PC-9 (cell line): ENCODE data around the gene ACSM2B. TPM values are rescaled to one million over a fixed set of nuclear protein-coding genes. Genes with fewer than 3 reads are reported as not detected.
"Not testable (repeated sequence)": the region's sequence is repeated elsewhere in the genome, so short reads cannot be mapped to it uniquely, and the experiment has no call there.

ENCODE experiments used
- Bru-seq: library from RNA; stranded (reverse); fragments of 400-500 nt; gene quantifications from one replicate; lab custom pipeline; 2021; lab: Mats Ljungman, UMichigan
- BruChase-seq, 2 experiments: library from RNA; stranded (reverse); fragments of 400-500 nt; gene quantifications; one replicate each; lab custom pipeline; 2021; lab: Mats Ljungman, UMichigan
- BruUV-seq: library from RNA; stranded (reverse); fragments of 400-500 nt; replicated peaks from 2 replicates; lab custom pipeline; 2021; lab: Mats Ljungman, UMichigan
- CTCF ChIA-PET: fragments of 300-600 bp; sonication (Branson Sonifier 250); formaldehyde crosslinking; loops from one replicate; lab custom pipeline; 2022; ENCODE audit warnings: antibody characterized with exemption; lab: Charles Lee
- POLR2A ChIA-PET: fragments of 300-600 bp; sonication (Branson Sonifier 250); formaldehyde crosslinking; loops from one replicate; lab custom pipeline; 2022; ENCODE audit warnings: antibody characterized with exemption; ENCODE audit not compliant: unreplicated experiment; lab: Charles Lee
- DNase-seq, 2 experiments: peaks; one replicate each; pipeline versions ENCODE4 v3.0.0 to v3.0.0-alpha.2; 2015 to 2022; ENCODE audit warnings: mixed read lengths in 1 of 2
- H2AFZ ChIP-seq: fragments of 200-600 bp; sonication (generic); 2 replicates; pipeline ENCODE4 v1.8.1; 2017; ENCODE audit warnings: antibody characterized with exemption
- H3F3A ChIP-seq: fragments of 200-600 bp; sonication (generic); 2 replicates; pipeline ENCODE4 v1.8.1; 2017; ENCODE audit warnings: antibody characterized with exemption, mild to moderate bottlenecking, low read depth; ENCODE audit not compliant: insufficient read depth
- H3K27ac ChIP-seq: fragments of 200-600 bp; sonication (generic); 2 replicates; pipeline ENCODE4 v1.6.1; 2016; ENCODE audit warnings: mixed run types
- H3K27me3 ChIP-seq: fragments of 200-600 bp; sonication (generic); 2 replicates; pipeline ENCODE4 v1.6.1; 2016; ENCODE audit warnings: low read depth, mixed run types; ENCODE audit not compliant: insufficient read depth
- H3K36me3 ChIP-seq: fragments of 200-600 bp; sonication (generic); 2 replicates; pipeline ENCODE4 v1.6.1; 2016; ENCODE audit warnings: low read depth, mixed run types
- H3K4me1 ChIP-seq: fragments of 200-600 bp; sonication (generic); replicated peaks from 2 replicates; pipeline ENCODE4 v1.6.1; 2016; ENCODE audit warnings: mixed run types; ENCODE audit not compliant: insufficient read depth
- H3K4me2 ChIP-seq: fragments of 200-600 bp; sonication (generic); 2 replicates; pipeline ENCODE4 v1.6.1; 2017; ENCODE audit warnings: mixed run types
- H3K4me3 ChIP-seq: fragments of 200-600 bp; sonication (generic); 2 replicates; pipeline ENCODE4 v1.6.1; 2016; ENCODE audit warnings: mixed run types
- H3K79me2 ChIP-seq: fragments of 200-600 bp; sonication (generic); 2 replicates; pipeline ENCODE4 v1.6.1; 2017; ENCODE audit warnings: low read depth, mixed run types
- H3K9me2 ChIP-seq: fragments of 200-600 bp; sonication (generic); 2 replicates; pipeline ENCODE4 v1.8.1; 2017; ENCODE audit warnings: mild to moderate bottlenecking; ENCODE audit not compliant: insufficient read depth
- H3K9me3 ChIP-seq: fragments of 200-600 bp; sonication (generic); 2 replicates; pipeline ENCODE4 v1.8.1; 2016; ENCODE audit warnings: low read depth; ENCODE audit not compliant: insufficient read depth
- H4K20me1 ChIP-seq: fragments of 200-600 bp; sonication (generic); 2 replicates; pipeline ENCODE4 v1.8.1; 2017; ENCODE audit not compliant: insufficient read depth
- EZH2 ChIP-seq: fragments of 200-600 bp; sonication (generic); IDR thresholded peaks from 2 replicates; pipeline ENCODE4 v1.8.0; 2017; ENCODE audit warnings: antibody characterized with exemption, low read depth
- intact Hi-C: fragments of 100-400 bp; cut with micrococcal nuclease; formaldehyde crosslinking; loops from one replicate; pipeline ENCODE4 v1.10.0; 2022; ENCODE audit not compliant: unreplicated experiment
- long read RNA-seq: library from polyadenylated mRNA; stranded (forward); transcript quantifications from one replicate; pipeline ENCODE4 v2.0.0, GENCODE V29; 2022
- total RNA-seq: library from RNA; stranded (reverse); gene quantifications from 2 replicates; pipeline ENCODE4 v1.2.3, GENCODE V29; 2021
- TF ChIP-seq, protein P1 (sequence below): fragments of 200-600 bp; sonication (generic); conservative IDR thresholded peaks from 2 replicates; pipeline ENCODE4 v1.6.1; 2017; ENCODE audit warnings: mixed run types, antibody characterized with exemption, mild to moderate bottlenecking, moderate library complexity

Gene ACSM2B, protein sequence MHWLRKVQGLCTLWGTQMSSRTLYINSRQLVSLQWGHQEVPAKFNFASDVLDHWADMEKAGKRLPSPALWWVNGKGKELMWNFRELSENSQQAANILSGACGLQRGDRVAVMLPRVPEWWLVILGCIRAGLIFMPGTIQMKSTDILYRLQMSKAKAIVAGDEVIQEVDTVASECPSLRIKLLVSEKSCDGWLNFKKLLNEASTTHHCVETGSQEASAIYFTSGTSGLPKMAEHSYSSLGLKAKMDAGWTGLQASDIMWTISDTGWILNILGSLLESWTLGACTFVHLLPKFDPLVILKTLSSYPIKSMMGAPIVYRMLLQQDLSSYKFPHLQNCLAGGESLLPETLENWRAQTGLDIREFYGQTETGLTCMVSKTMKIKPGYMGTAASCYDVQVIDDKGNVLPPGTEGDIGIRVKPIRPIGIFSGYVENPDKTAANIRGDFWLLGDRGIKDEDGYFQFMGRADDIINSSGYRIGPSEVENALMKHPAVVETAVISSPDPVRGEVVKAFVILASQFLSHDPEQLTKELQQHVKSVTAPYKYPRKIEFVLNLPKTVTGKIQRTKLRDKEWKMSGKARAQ
- total RNA-seq (not detected in 2 replicates), Bru-seq, nascent RNA (not detected), BruChase-seq, experiment 1, labeled RNA remaining after a 2-hour chase (not detected), BruChase-seq, experiment 2, labeled RNA remaining after a 6-hour chase (not detected)
- long read RNA-seq: 0 reads

DNA sequence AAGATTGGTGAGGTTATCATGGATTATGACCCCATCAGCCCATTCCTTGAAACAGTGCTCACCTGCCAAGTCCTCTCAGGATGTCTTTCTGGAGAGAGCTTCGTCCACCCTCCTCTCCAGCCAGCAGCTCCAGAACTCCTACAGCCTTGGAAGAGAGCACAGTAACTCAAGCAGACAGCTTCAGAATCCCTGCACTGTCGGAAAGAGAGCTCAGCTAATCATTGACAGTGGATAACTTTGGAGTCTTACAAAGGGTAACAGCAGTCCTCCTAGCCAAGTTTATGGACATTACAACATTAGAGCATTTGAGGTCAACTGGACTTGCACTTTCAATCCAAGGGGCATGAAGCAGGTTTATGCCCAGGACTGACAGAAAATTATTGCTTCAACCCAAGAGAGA lies at the start of gene ACSM2B:
Gene ACSM2B (minus strand): TSS at position 223 of the 400 bp plus-strand sequence. CDS start 11,522 bp downstream, outside the sequence.
- DNase-seq, H3K27me3 ChIP-seq, H3K4me1 ChIP-seq, BruUV-seq, intact Hi-C loops, H3F3A ChIP-seq, H3K27ac ChIP-seq, H3K4me2 ChIP-seq, H3K9me3 ChIP-seq, H3K79me2 ChIP-seq, H3K9me2 ChIP-seq, H3K4me3 ChIP-seq, CTCF ChIA-PET, H3K36me3 ChIP-seq, H4K20me1 ChIP-seq, H2AFZ ChIP-seq, POLR2A ChIA-PET: not testable (repeated sequence)

- H3K27me3 ChIP-seq: peaks cover 42% of the 10 kb centered on the region
- BruUV-seq: no TSS peak
- H3K4me1 ChIP-seq: no peaks in the 10 kb centered on the region
- no peak overlapping the region for H2AFZ ChIP-seq
- intact Hi-C loops: no loop called here
- TF ChIP-seq EZH2: no peak
- TF ChIP-seq, protein P1, sequence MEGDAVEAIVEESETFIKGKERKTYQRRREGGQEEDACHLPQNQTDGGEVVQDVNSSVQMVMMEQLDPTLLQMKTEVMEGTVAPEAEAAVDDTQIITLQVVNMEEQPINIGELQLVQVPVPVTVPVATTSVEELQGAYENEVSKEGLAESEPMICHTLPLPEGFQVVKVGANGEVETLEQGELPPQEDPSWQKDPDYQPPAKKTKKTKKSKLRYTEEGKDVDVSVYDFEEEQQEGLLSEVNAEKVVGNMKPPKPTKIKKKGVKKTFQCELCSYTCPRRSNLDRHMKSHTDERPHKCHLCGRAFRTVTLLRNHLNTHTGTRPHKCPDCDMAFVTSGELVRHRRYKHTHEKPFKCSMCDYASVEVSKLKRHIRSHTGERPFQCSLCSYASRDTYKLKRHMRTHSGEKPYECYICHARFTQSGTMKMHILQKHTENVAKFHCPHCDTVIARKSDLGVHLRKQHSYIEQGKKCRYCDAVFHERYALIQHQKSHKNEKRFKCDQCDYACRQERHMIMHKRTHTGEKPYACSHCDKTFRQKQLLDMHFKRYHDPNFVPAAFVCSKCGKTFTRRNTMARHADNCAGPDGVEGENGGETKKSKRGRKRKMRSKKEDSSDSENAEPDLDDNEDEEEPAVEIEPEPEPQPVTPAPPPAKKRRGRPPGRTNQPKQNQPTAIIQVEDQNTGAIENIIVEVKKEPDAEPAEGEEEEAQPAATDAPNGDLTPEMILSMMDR: no peak
- no peaks in the 10 kb centered on the region for H3K9me3 ChIP-seq
- H3K4me2 ChIP-seq: no peak overlapping the region
- no peak for DNase-seq
- no peaks in the 10 kb centered on the region for H3F3A ChIP-seq
- H4K20me1 ChIP-seq: no peaks in the 10 kb centered on the region
- POLR2A ChIA-PET: no interaction called here
- no peaks in the 10 kb centered on the region for H3K79me2 ChIP-seq
- CTCF ChIA-PET: no interaction called here
- no peak overlapping the region for H3K4me3 ChIP-seq
- H3K27ac ChIP-seq: no peak overlapping the region
- H3K36me3 ChIP-seq: no peaks in the 10 kb centered on the region
- no peaks in the 10 kb centered on the region for H3K9me2 ChIP-seq
These were observed 49.0 kb upstream of the ACSM2B start for GRCh38 chr16:20624882-20625807.

DNA sequence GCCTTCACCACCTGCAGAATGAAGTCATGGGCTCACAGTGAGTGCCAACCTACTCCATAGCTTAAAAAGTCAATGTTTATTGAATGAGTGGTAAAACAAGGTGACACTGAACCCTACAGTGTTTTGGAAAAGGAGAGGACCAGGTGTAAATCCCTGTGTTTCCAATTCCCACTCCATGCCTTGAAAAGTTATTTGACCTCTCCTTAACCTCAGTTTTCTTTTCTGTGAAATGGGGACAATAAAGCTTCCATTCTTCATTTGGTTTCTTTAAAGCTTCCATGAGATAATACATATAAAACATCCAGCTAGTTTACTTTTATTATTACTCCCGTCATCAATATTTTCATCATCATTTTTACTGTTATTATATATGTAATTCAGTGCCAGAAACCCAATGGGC lies 48.0 kb upstream of the ACSM2B start:
- H3K79me2 ChIP-seq: no peaks in the 10 kb centered on the region
- no peak overlapping the region for H3K4me3 ChIP-seq
- TF ChIP-seq, protein P1: no peak
- no peak for TF ChIP-seq EZH2
- no peak overlapping the region for H3K27ac ChIP-seq
- H2AFZ ChIP-seq: no peak overlapping the region
- H3K9me3 ChIP-seq: no peaks in the 10 kb centered on the region
- no TSS peak for BruUV-seq
- H4K20me1 ChIP-seq: no peaks in the 10 kb centered on the region
- H3K36me3 ChIP-seq: no peaks in the 10 kb centered on the region
- ChIA-PET CTCF (no interaction called here), POLR2A (no interaction called here)
- H3K4me1 ChIP-seq: no peaks in the 10 kb centered on the region
- no peaks in the 10 kb centered on the region for H3K9me2 ChIP-seq
- intact Hi-C loops: no loop called here
- no peaks in the 10 kb centered on the region for H3F3A ChIP-seq
- peaks cover 46% of the 10 kb centered on the region for H3K27me3 ChIP-seq
- DNase-seq: no peak
- no peak overlapping the region for H3K4me2 ChIP-seq
